ENCODE results near the gene KLHL5.
"Not testable (repeated sequence)": the region's sequence is repeated elsewhere in the genome, so short reads cannot be mapped to it uniquely, and the experiment has no call there.

The KLHL5 gene

DNA sequence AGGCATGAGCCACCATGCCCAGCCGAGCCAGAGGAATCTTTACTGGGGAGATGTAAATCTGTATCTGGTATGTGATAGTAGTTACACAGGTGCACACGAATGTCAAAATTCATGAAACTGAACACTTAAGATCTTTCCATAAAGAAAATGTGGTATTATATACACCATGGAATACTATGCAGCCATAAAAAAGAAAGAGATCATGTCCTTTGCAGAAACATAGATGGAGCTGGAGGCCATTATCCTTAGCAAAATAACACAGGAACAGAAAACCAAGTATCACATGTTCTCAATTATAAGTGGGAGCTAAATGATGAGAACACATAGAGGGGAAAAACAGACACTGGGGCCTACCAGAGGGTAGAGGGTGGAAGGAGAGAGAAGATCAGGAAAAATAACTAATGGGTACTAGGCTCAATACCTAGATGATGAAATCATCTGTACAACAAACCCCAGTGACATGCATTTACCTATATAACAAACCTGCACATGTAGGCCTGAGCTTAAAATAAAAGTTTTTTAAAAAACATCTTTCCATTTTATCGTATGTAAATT, 37.6 kb upstream of the KLHL5 start:
- TF ChIP-seq, protein P1, sequence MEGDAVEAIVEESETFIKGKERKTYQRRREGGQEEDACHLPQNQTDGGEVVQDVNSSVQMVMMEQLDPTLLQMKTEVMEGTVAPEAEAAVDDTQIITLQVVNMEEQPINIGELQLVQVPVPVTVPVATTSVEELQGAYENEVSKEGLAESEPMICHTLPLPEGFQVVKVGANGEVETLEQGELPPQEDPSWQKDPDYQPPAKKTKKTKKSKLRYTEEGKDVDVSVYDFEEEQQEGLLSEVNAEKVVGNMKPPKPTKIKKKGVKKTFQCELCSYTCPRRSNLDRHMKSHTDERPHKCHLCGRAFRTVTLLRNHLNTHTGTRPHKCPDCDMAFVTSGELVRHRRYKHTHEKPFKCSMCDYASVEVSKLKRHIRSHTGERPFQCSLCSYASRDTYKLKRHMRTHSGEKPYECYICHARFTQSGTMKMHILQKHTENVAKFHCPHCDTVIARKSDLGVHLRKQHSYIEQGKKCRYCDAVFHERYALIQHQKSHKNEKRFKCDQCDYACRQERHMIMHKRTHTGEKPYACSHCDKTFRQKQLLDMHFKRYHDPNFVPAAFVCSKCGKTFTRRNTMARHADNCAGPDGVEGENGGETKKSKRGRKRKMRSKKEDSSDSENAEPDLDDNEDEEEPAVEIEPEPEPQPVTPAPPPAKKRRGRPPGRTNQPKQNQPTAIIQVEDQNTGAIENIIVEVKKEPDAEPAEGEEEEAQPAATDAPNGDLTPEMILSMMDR (IDR thresholded peaks at IDR 0.05), result no peak
- no peak overlapping the region for H3K27ac ChIP-seq
- DNase-seq (ENCODE audit: low spot score), result no peak

DNA sequence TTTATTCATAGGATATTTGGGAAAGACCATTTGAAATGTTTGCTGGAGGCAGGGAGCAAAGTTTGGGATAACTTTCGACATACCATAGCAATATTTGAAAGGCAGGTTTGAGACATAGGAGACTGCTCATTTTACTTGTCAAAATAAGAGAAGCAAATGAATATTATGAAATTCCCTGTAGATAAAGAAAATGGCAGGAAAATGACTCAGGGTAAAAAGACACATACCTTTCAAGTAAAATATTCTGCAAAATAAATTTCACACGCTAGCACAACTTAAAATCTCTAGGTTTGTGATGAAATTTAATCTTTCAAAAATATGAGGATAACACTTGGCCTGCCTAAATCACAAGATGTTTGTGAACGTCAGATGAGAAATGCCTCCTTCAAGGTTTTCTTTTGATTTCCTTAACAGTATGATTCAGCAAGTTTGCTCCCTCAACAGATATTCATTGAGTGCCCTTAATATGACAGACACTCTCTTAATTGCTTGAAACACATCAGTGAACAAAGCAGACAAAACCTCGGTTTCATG, 36.4 kb upstream of the KLHL5 start:
- DNase-seq (ENCODE audit: low spot score), result no peak
- H3K4me3 ChIP-seq, result no peak overlapping the region
- H3K27ac ChIP-seq, result no peak overlapping the region
- TF ChIP-seq, protein P1 (IDR thresholded peaks at IDR 0.05), result no peak

More for the DNA sequence above, 37.6 kb upstream of the KLHL5 start:
- H3K4me3 ChIP-seq, result no peak overlapping the region

DNA sequence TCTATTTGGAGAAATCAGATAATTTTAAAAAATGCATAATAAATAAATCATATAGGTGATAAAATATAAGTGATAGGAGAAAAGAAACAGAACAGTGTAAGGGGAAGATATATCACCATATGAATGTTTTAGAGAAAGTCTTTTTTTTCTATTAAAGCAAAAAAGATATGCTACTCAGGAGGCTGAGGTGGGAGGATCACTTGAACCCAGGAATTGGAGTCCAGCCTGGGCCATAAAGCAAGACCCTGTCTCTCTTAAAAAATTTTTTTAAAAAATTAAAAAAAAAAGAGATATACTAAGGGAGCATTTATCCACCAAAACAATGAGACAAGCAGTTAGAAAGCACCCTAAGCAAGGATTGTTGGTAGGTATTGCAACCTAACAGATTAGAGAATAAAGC, 35.9 kb upstream of the KLHL5 start:
- TF ChIP-seq, protein P1 (IDR thresholded peaks at IDR 0.05), result no peak
- Histone ChIP-seq H3K27ac (no peak overlapping the region), H3K4me3 (no peak overlapping the region)
- no peak for DNase-seq (ENCODE audit: low spot score)

DNA sequence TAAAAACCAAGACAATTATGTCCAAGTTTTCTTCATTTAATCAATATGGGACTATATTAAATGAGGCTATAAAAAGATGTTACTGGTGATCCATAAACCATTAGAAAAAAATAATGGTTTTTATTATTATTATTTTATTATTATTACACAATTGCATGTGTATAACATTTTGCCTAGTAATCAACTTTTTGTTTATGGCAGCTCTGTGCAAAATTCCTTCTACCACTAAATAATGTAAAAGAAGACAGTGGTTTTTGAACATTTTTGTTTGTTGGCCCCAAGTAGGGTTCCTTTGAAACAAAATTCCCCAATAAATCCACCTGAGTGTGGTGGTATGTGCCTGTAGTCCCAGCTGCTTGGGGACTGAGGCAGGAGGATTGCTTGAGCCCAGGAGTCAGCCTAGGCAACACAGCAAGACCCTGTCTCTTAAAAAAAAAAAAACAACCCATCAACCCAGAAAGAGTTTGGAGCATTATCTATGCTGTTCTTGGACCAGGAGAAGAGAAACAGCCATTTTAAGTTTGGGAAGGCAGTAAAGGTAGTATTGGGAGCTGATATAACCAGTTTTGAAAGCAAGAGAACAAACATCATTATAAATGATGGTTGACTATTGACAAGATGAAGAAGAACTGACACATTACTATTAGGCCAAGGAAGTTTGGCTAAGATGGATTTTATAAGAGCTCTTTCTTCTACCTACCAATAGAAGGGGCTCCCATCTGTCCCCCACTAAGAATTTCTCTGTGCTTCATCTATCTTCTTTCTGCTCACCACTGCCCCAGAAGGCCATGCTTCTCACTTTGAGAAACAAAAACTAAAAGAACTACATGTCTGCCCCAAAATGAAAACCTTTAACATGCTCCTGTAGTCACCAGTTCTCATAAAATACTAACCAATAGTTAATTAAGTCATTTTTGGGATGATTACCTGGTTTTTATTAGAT, 32.0 kb upstream of the KLHL5 start:
- Histone ChIP-seq H3K27ac (no peak overlapping the region), H3K4me3 (no peak overlapping the region)
- TF ChIP-seq, protein P1 (IDR thresholded peaks at IDR 0.05), result no peak
- no peak for DNase-seq (ENCODE audit: low spot score)

DNA sequence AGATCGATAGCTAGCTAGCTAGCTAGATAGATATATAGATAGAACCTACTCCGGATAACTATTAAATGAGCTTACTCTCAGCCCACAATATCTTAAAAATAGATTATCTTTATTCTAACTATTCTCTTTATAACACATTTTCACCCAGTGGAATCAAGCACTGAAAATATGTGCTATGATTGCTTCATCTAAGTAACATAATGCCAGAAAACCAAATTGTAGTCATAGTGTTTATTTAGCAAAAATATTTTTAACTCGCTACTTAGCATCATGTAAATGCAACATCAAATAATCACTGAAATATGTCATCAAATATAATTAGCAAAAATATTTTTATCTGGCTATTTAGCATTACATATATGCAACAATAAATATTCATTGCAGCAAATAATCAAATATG, 31.3 kb upstream of the KLHL5 start:
- Histone ChIP-seq H3K4me3 (no peak overlapping the region), H3K27ac (no peak overlapping the region)
- DNase-seq (ENCODE audit: low spot score), result no peak
- TF ChIP-seq, protein P1 (IDR thresholded peaks at IDR 0.05), result no peak

DNA sequence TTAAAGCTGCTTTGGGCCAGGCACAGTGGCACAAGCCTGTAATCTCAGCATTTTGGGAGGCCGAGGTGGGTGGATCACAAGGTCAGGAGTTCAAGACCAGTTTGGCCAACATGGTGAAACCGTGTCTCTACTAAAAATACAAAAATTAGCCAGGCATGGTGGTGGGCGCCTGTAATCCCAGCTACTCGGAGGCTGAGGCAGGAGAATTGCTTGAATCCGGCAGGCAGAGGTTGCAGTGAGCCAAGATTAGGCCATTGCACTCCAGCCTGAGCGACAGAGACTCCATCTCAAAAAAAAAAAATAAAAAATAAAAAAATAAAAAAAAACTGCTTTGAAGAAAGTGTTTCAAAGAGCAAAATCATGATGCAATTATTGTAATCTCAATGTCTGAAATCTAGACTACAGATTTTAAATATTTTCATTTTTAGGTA, 30.4 kb upstream of the KLHL5 start:
- not testable (repeated sequence) for H3K4me3 ChIP-seq, H3K27ac ChIP-seq

DNA sequence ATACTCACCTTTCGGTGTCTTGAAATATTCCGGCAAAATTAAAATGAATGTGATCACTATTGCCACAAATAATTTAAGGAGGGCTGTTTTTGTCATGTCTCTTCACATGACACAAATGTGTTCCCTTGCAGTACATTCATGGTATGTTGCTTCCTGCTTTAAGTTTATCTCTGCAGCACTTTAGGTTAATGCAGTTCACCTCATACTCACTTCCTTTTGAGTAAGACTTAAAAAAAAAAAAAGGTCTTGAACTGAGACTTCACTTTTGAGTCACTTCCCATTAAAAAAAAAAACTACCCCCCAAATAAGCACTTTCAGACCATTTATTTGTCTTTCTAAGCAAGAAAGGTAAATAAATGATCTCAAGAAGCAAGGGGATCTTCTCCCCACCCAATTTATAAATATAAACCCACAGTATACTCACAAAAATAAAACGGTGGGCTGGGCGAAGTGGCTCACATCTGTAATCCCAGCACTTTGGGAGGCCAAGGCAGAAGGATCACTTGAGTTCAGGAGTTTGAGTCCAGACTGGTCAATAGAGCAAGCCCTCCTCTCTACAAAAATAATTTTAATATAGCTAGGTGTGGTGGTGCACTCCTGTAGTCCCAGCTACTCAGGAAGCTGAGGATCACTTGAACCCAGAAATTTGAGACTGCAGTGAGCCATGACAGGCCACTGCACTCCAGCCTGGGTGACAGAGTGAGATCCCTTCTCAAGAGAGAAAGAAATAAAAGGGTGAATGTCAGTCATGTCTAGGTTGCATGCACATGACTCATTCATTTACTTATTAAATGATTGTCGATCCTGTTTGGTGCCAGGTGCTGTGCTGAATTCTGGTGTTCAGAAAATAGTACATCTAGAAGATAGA, 29.6 kb upstream of the KLHL5 start, which contains the start of gene TMEM156:
TMEM156 (minus strand) TSS at position 192 of the 868 bp plus-strand sequence; CDS start at position 96, 96 bp downstream.
- no peak within 1 kb of the TSS for H3K27ac ChIP-seq
- TF ChIP-seq, protein P1 (IDR thresholded peaks at IDR 0.05), result no peak
- DNase-seq (ENCODE audit: low spot score), result no peak
- H3K4me3 ChIP-seq, result no peak within 1 kb of the TSS

More for the DNA sequence above, 30.4 kb upstream of the KLHL5 start:
- not testable (repeated sequence) for DNase-seq (ENCODE audit: low spot score)
